ENCODE data around the gene GCG. TPM values are rescaled to one million over a fixed set of nuclear protein-coding genes. Genes with fewer than 3 reads are reported as not detected.

GCG gene
- polyA plus RNA-seq, 1 donor (not counting 4 experiments of a cell fraction or from before 2014, with no cell fraction given): not detected

DNA sequence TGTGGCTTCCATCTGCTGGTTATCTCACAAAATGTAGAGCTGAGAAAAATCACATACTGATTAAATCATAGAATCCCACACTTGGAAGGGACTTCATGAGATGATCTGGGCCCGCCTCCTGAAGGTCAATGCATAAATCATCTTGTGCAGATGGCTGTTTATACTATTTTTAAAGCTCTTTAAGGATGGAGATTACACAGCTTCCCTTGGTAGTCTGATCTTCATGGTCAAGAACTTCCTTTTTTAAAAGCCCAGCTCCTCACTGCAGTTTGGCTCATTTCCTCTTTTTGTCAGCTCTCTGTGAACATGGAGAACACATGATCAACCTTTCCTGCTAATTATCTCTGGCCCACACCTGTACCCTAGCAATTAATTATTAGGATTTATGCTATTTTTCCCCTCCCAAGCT lies 25.9 kb downstream of the GCG start:
- no peaks in the 10 kb centered on the region for H3K9me1 ChIP-seq (ENCODE audit: control insufficient read depth, extremely low read depth, insufficient read depth, low read length)
- DNase-seq (ENCODE audit: low read depth, low spot score): no peak
- H3K79me2 ChIP-seq (ENCODE audit: control insufficient read depth, insufficient read depth, low read length): no peaks in the 10 kb centered on the region
- H3K27me3 ChIP-seq (ENCODE audit: control insufficient read depth, extremely low read depth, insufficient read depth, low read length): no peaks in the 10 kb centered on the region
- no peaks in the 10 kb centered on the region for H3K9me3 ChIP-seq (ENCODE audit: control insufficient read depth, low read depth, low read length)
- no peak overlapping the region for H3K4me3 ChIP-seq (ENCODE audit: control insufficient read depth in 2 of 3, extremely low read depth in 1 of 3, insufficient read depth in 2 of 3, low read depth in 1 of 3, low read length in 3 of 3)
- no peaks in the 10 kb centered on the region for H3K36me3 ChIP-seq (ENCODE audit: control insufficient read depth in 2 of 2, extremely low read depth in 1 of 2, insufficient read depth in 2 of 2, low read length in 2 of 2)
- FAIRE-seq: no peak
- H3K27ac ChIP-seq (ENCODE audit: control insufficient read depth, insufficient read depth, low read length): no peak overlapping the region
- no peak overlapping the region for H3K9ac ChIP-seq (ENCODE audit: control insufficient read depth, extremely low read depth, insufficient read depth, low read length)
- H3K4me2 ChIP-seq (ENCODE audit: control insufficient read depth, extremely low read depth, insufficient read depth, low read depth, low read length): no peak overlapping the region
- no peak overlapping the region for H2AFZ ChIP-seq (ENCODE audit: control insufficient read depth, low read length)
- dilution Hi-C loops (cut with MboI; ENCODE audit: extremely low pct_ligation_motif_present, low sequenced_read_pairs): no loop called here
- H4K20me1 ChIP-seq (ENCODE audit: control insufficient read depth, extremely low read depth, insufficient read depth, low read length): no peaks in the 10 kb centered on the region
- H3K4me1 ChIP-seq (ENCODE audit: control insufficient read depth, extremely low read depth, insufficient read depth, low read length): no peaks in the 10 kb centered on the region
- TF ChIP-seq, protein P1, sequence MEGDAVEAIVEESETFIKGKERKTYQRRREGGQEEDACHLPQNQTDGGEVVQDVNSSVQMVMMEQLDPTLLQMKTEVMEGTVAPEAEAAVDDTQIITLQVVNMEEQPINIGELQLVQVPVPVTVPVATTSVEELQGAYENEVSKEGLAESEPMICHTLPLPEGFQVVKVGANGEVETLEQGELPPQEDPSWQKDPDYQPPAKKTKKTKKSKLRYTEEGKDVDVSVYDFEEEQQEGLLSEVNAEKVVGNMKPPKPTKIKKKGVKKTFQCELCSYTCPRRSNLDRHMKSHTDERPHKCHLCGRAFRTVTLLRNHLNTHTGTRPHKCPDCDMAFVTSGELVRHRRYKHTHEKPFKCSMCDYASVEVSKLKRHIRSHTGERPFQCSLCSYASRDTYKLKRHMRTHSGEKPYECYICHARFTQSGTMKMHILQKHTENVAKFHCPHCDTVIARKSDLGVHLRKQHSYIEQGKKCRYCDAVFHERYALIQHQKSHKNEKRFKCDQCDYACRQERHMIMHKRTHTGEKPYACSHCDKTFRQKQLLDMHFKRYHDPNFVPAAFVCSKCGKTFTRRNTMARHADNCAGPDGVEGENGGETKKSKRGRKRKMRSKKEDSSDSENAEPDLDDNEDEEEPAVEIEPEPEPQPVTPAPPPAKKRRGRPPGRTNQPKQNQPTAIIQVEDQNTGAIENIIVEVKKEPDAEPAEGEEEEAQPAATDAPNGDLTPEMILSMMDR (optimal IDR thresholded peaks at IDR 0.05 in 1 of 3, IDR thresholded peaks at IDR 0.05 in 1 of 3, conservative IDR thresholded peaks at IDR 0.05 in 1 of 3; ENCODE audit: extremely low read depth in 1 of 3, insufficient read depth in 2 of 3, low read length in 3 of 3): no peak
- no peak for TF ChIP-seq EZH2 (IDR thresholded peaks at IDR 0.05; ENCODE audit: low read length)

DNA sequence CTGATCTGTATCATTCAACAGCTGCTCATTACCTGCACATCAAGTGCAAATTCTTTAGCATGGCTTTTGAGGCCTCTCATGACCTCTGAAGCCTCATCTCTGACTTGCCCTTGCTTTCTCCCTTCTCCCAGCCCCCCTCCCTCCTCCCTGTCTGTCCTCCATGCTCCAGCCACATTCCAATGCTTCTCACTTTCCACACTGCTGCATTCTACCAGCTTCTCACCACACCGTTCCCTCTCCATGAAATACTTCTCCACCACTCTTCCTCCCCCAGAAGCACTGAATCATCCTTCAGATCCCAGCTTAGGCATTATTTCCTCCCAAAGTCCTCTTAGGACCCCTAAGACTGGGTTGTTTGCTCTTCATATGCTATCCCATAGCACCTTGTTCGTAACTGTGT lies 26.9 kb downstream of the GCG start:
- Histone ChIP-seq H3K4me2 (ENCODE audit: control insufficient read depth, extremely low read depth, insufficient read depth, low read depth, low read length) (no peak overlapping the region), H4K20me1 (ENCODE audit: control insufficient read depth, extremely low read depth, insufficient read depth, low read length) (no peaks in the 10 kb centered on the region), H3K27me3 (ENCODE audit: control insufficient read depth, extremely low read depth, insufficient read depth, low read length) (no peaks in the 10 kb centered on the region), H3K4me1 (ENCODE audit: control insufficient read depth, extremely low read depth, insufficient read depth, low read length) (no peaks in the 10 kb centered on the region), H3K9me1 (ENCODE audit: control insufficient read depth, extremely low read depth, insufficient read depth, low read length) (no peaks in the 10 kb centered on the region), H3K79me2 (ENCODE audit: control insufficient read depth, insufficient read depth, low read length) (no peaks in the 10 kb centered on the region), H3K4me3 (ENCODE audit: control insufficient read depth in 2 of 3, extremely low read depth in 1 of 3, insufficient read depth in 2 of 3, low read depth in 1 of 3, low read length in 3 of 3) (no peak overlapping the region), H3K9ac (ENCODE audit: control insufficient read depth, extremely low read depth, insufficient read depth, low read length) (no peak overlapping the region), H3K9me3 (ENCODE audit: control insufficient read depth, low read depth, low read length) (no peaks in the 10 kb centered on the region), H3K27ac (ENCODE audit: control insufficient read depth, insufficient read depth, low read length) (no peak overlapping the region), H3K36me3 (ENCODE audit: control insufficient read depth in 2 of 2, extremely low read depth in 1 of 2, insufficient read depth in 2 of 2, low read length in 2 of 2) (no peaks in the 10 kb centered on the region), H2AFZ (ENCODE audit: control insufficient read depth, low read length) (no peak overlapping the region)
- DNase-seq (ENCODE audit: low read depth, low spot score): no peak
- FAIRE-seq: no peak
- dilution Hi-C loops (cut with MboI; ENCODE audit: extremely low pct_ligation_motif_present, low sequenced_read_pairs): no loop called here
- TF ChIP-seq, protein P1 (optimal IDR thresholded peaks at IDR 0.05 in 1 of 3, IDR thresholded peaks at IDR 0.05 in 1 of 3, conservative IDR thresholded peaks at IDR 0.05 in 1 of 3; ENCODE audit: extremely low read depth in 1 of 3, insufficient read depth in 2 of 3, low read length in 3 of 3): no peak
- TF ChIP-seq EZH2 (IDR thresholded peaks at IDR 0.05; ENCODE audit: low read length): no peak

Data from keratinocyte (primary cell).